A673 (cell line): Measurements from ENCODE around the gene STAT6. TPM values are rescaled to one million over a fixed set of nuclear protein-coding genes. Genes with fewer than 3 reads are reported as not detected.
"Not testable (repeated sequence)": the region's sequence is repeated elsewhere in the genome, so short reads cannot be mapped to it uniquely, and the experiment has no call there.

ENCODE experiments used
- BruUV-seq: library from RNA; stranded (reverse); fragments of 400-500 nt; replicated peaks from 2 replicates; lab custom pipeline; 2021; lab: Mats Ljungman, UMichigan
- CTCF ChIA-PET: fragments of 300-600 bp; sonication (Branson Sonifier 250); formaldehyde crosslinking; loops from one replicate; lab custom pipeline; 2022; ENCODE audit warnings: antibody characterized with exemption; lab: Charles Lee
- POLR2A ChIA-PET: fragments of 300-600 bp; sonication (Branson Sonifier 250); formaldehyde crosslinking; loops from one replicate; lab custom pipeline; 2022; ENCODE audit warnings: antibody characterized with exemption; ENCODE audit not compliant: low non-redundant PET; lab: Charles Lee
- DNase-seq: peaks from one replicate; pipeline ENCODE4 v3.0.0-alpha.2; 2015; ENCODE audit warnings: low spot score
- H3K27ac ChIP-seq: fragments of 200-600 bp; sonication (generic); 2 replicates; pipeline ENCODE4 v1.5.1; 2016; ENCODE audit warnings: mixed run types, low read depth, mild to moderate bottlenecking, mixed read lengths, antibody characterized with exemption, low read length; ENCODE audit not compliant: poor library complexity, severe bottlenecking
- H3K27me3 ChIP-seq: fragments of 200-600 bp; sonication (generic); replicated peaks from 2 replicates; pipeline ENCODE4 v1.6.1; 2017; ENCODE audit warnings: mixed run types, low read depth, mild to moderate bottlenecking, mixed read lengths, antibody characterized with exemption, low read length; ENCODE audit not compliant: insufficient read depth, poor library complexity
- H3K36me3 ChIP-seq: fragments of 200-600 bp; sonication (generic); 2 replicates; pipeline ENCODE4 v1.6.1; 2016; ENCODE audit warnings: mixed run types, mild to moderate bottlenecking, mixed read lengths, antibody characterized with exemption, low read length; ENCODE audit not compliant: insufficient read depth, poor library complexity, severe bottlenecking
- H3K4me1 ChIP-seq: fragments of 200-600 bp; sonication (generic); 2 replicates; pipeline ENCODE4 v1.6.1; 2017; ENCODE audit warnings: mixed run types, mild to moderate bottlenecking, mixed read lengths, antibody characterized with exemption, low read length; ENCODE audit not compliant: insufficient read depth, poor library complexity, severe bottlenecking
- H3K4me3 ChIP-seq: fragments of 200-600 bp; sonication (generic); 2 replicates; pipeline ENCODE4 v1.5.1; 2016; ENCODE audit warnings: low read depth, mixed run types, mild to moderate bottlenecking, mixed read lengths, low read length; ENCODE audit not compliant: poor library complexity, severe bottlenecking
- H3K9me3 ChIP-seq: fragments of 200-600 bp; sonication (generic); 2 replicates; pipeline ENCODE4 v1.6.1; 2016; ENCODE audit warnings: mixed run types, low read depth, mild to moderate bottlenecking, mixed read lengths, antibody characterized with exemption, low read length; ENCODE audit not compliant: poor library complexity, severe bottlenecking
- CTCF ChIP-seq: fragments of 300-800, 200-600 bp; sonication (generic); conservative IDR thresholded peaks from 2 replicates; pipeline ENCODE4 v1.5.1; 2017; ENCODE audit warnings: low read depth, mild to moderate bottlenecking, antibody characterized with exemption, low read length, moderate library complexity, mixed read lengths
- EZH2 ChIP-seq: fragments of 200-600 bp; sonication (generic); IDR thresholded peaks from 2 replicates; pipeline ENCODE4 v1.6.1; 2017; ENCODE audit warnings: borderline replicate concordance, low read depth, mild to moderate bottlenecking, mixed read lengths, antibody characterized with exemption, low read length; ENCODE audit not compliant: poor library complexity, severe bottlenecking
- intact Hi-C: fragments of 100-400 bp; cut with micrococcal nuclease; formaldehyde crosslinking; loops from one replicate; pipeline ENCODE4 v1.10.0; 2022; ENCODE audit not compliant: unreplicated experiment
- total RNA-seq: library from RNA; stranded (reverse); gene quantifications from 2 replicates; pipeline ENCODE4 v1.2.3, GENCODE V29; 2021

STAT6 gene
- total RNA-seq, 1 experiment from 2014 or later, result 111 TPM

DNA sequence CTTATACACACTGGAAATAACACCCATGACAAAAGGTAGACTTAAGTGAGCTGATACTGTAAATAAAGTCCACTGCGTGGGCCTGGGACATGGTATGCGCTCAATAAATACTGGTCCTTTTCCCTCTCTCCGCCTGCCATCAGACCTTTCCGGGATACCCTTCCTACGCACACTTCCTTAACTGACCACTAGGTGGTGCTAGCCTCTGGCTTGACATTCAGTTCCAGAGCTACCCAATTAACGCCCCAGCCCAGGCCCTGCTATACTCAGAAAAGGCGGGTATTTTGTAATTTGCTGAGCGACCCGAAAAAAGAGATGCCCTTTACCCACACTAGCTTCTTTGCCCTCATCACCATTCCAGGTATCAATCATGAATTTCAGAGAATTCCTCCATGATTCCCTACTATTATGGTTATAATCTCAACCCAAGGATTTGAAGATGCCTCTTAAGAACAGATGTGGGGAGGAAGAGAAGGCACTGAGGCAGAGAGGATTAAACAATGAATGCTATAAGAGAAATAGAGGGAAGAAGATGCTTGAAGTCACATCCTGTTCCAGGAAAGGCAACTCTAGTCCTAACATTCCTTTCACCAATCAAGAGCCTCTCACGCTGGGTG lies 13.2 kb upstream of the STAT6 start:
- Histone ChIP-seq H3K9me3 (no peaks in the 10 kb centered on the region), H3K27ac (no peak overlapping the region), H3K27me3 (no peaks in the 10 kb centered on the region), H3K4me3 (no peak overlapping the region), H3K4me1 (peaks cover 4% of the 10 kb centered on the region), H3K36me3 (no peaks in the 10 kb centered on the region)
- peak; percentile 86 for DNase-seq
- TF ChIP-seq EZH2, result no peak
- TF ChIP-seq CTCF, result peak; percentile 93
- ChIA-PET CTCF (interaction anchor here (0.5 to 2.0 kb wide), 11 partner anchors 8 to 590 kb away, joined by 3 to 16 read pairs (median 3); partner anchors contain the start of genes NEMP1 and STAT6), POLR2A (interaction anchor here (0.6 kb wide), 2 partner anchors 21 to 25 kb away, joined by 3 read pairs; no protein-coding TSS in a partner anchor)
- intact Hi-C loops, result loop anchor here (2.0 kb wide), 2 partner anchors 48 to 58 kb away; no protein-coding TSS in a partner anchor
- BruUV-seq, result no TSS peak

DNA sequence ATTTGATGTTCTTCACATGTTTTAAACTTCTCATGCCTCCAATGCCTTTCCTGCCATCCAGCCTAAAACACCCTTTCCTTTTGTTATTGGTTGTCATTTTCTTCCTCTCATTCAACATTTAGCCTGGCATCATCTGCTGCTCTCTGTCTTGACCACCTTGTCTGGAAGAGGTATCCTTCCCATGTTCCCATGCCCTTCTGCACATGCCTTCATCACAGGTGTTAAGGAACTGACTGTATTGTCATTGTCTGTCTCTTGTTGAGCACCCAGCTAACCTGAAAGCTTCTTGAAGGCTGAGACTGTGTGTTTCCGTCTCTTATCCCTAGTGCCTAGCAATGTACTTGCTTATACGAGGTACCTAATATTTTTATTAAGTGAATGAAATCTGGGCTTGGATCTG lies 12.7 kb upstream of the STAT6 start:
- Histone ChIP-seq H3K36me3 (no peaks in the 10 kb centered on the region), H3K4me3 (no peak overlapping the region), H3K27me3 (no peaks in the 10 kb centered on the region), H3K9me3 (no peaks in the 10 kb centered on the region), H3K27ac (no peak overlapping the region), H3K4me1 (peaks cover 3% of the 10 kb centered on the region)
- CTCF ChIA-PET, result interaction anchor here (0.7 to 2.0 kb wide), 8 partner anchors 12 to 59 kb away, joined by 3 to 16 read pairs (median 3); partner anchors contain the start of genes NEMP1 and STAT6
- DNase-seq, result no peak
- BruUV-seq, result no TSS peak
- TF ChIP-seq CTCF (no peak), EZH2 (no peak)
- POLR2A ChIA-PET, result interaction anchor here (0.6 kb wide), 1 partner anchor 25 kb away, joined by 3 read pairs; no protein-coding TSS in a partner anchor
- intact Hi-C loops, result loop anchor here (2.0 kb wide), 2 partner anchors 49 to 59 kb away; no protein-coding TSS in a partner anchor

DNA sequence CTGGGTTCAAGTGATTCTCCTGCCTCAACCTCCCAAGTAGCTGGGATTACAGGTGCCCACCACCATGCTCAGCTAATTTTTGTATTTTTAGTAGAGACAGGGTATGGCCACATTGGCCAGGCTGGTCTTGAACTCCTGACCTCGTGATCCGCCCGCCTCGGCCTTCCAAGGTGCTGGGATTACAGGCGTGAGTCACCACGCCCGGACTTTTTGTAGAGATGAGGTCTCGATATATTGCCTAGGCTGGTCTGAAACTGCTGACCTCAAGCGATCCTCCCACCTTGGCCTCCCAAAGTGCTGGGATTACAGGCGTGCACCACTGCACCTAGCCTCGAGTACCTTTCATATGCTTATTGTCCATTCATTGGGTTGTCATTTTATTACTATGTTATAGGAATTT lies 9.6 kb upstream of the STAT6 start:
- H3K36me3 ChIP-seq, intact Hi-C loops, H3K9me3 ChIP-seq, H3K4me1 ChIP-seq, H3K4me3 ChIP-seq, POLR2A ChIA-PET, DNase-seq, BruUV-seq, H3K27me3 ChIP-seq, H3K27ac ChIP-seq: not testable (repeated sequence)
- CTCF ChIA-PET, result interaction anchor here (2.3 kb wide), 1 partner anchor 9 kb away, joined by 17 read pairs; no protein-coding TSS in a partner anchor
